Urinary bladder (tissue), 4 donors: ENCODE measurements around the gene RFX4. TPM values are rescaled to one million over a fixed set of nuclear protein-coding genes. Genes with fewer than 3 reads are reported as not detected.

Experiments used
- DNase-seq: peaks from one replicate; pipeline ENCODE4 v3.0.0-alpha.2; 2015; ENCODE audit errors: extremely low spot score
- H3K27ac ChIP-seq: one replicate; pipeline ENCODE4 v1.5.1; 2013; ENCODE audit warnings: low read depth, mild to moderate bottlenecking, moderate library complexity
- H3K36me3 ChIP-seq: one replicate; pipeline ENCODE4 v1.6.1; 2013; ENCODE audit warnings: mild to moderate bottlenecking, moderate library complexity; ENCODE audit not compliant: insufficient read depth
- H3K4me1 ChIP-seq: one replicate; pipeline ENCODE4 v1.6.1; 2013; ENCODE audit warnings: mild to moderate bottlenecking, moderate library complexity; ENCODE audit not compliant: insufficient read depth
- H3K4me3 ChIP-seq: one replicate; pipeline ENCODE4 v1.5.1; 2013; ENCODE audit warnings: low read depth, low read length
- WGBS: extraction: QIAGEN DNeasy Blood & Tissue Kit; methylation state at CpG from one replicate; pipeline ENCODE4 v1.1.7; 2013; 5-methylcytosine and 5-hydroxymethylcytosine counted together
- polyA plus RNA-seq: library from polyadenylated mRNA; stranded (reverse); fragments of 200-250 nt; gene quantifications from one replicate; pipeline ENCODE4 v1.2.3, GENCODE V29; 2013
- total RNA-seq: library from RNA; depleted of rRNA; stranded (reverse); fragments of >200 nt; gene quantifications from one replicate; pipeline ENCODE4 v1.2.3, GENCODE V29; 2014
- donor health status: healthy with polysubstance abuse.
- donor health status: healthy.

RFX4 gene
- total RNA-seq (not detected), polyA plus RNA-seq (not detected)

- no peaks in the 10 kb centered on the region for H3K4me1 ChIP-seq
- DNase-seq, result no peak
- WGBS, result 2% methylated on average over 27 of the region's 29 CpGs
- H3K27ac ChIP-seq, result no peak within 1 kb of the TSS
- H3K36me3 ChIP-seq, result no peaks in the 10 kb centered on the region
- H3K4me3 ChIP-seq, result peak within 1 kb of the TSS; percentile 35
These were observed at the start of gene RFX4 for GRCh38 chr12:106582641-106583230. Gene RFX4, plus strand, starts transcription at chr12:106583004. Its CDS starts 317 bp downstream, at chr12:106583321.

- no peaks in the 10 kb centered on the region for H3K36me3 ChIP-seq
- DNase-seq, result no peak
- H3K4me1 ChIP-seq, result no peaks in the 10 kb centered on the region
- H3K4me3 ChIP-seq, result no peak overlapping the region
- no peak overlapping the region for H3K27ac ChIP-seq
These were observed 41.6 kb upstream of the RFX4 start for GRCh38 chr12:106541201-106541600.

GRCh38 chr12:106551410-106551809 lies 31.4 kb upstream of the RFX4 start:
- Histone ChIP-seq H3K4me1 (no peaks in the 10 kb centered on the region), H3K4me3 (no peak overlapping the region), H3K27ac (no peak overlapping the region), H3K36me3 (no peaks in the 10 kb centered on the region)
- DNase-seq, result no peak
- WGBS, result 90% methylated on average over 9 of the region's 9 CpGs

DNA sequence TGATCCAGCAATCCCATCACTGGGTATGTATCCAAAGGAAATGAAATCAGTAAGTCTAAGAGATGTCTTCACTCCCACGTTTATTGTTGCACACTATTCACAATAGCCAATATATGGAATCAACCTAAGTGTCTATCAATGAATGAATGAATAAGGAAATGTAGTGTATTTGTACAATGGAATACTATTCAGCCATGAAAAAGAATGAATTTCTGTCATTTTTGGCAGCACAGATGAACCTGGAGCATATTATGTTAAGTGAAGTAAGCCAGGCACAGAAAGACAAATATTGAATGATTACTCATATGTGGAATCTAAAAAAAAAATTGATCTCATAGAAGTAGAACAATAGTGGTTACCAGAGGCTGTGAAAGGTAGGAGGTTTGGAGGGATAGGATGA lies 30.6 kb upstream of the RFX4 start:
- H3K36me3 ChIP-seq, result no peaks in the 10 kb centered on the region
- 87% methylated on average over 1 of the region's 1 CpG for WGBS
- no peak overlapping the region for H3K27ac ChIP-seq
- no peak for DNase-seq
- H3K4me3 ChIP-seq, result no peak overlapping the region
- H3K4me1 ChIP-seq, result no peaks in the 10 kb centered on the region

DNA sequence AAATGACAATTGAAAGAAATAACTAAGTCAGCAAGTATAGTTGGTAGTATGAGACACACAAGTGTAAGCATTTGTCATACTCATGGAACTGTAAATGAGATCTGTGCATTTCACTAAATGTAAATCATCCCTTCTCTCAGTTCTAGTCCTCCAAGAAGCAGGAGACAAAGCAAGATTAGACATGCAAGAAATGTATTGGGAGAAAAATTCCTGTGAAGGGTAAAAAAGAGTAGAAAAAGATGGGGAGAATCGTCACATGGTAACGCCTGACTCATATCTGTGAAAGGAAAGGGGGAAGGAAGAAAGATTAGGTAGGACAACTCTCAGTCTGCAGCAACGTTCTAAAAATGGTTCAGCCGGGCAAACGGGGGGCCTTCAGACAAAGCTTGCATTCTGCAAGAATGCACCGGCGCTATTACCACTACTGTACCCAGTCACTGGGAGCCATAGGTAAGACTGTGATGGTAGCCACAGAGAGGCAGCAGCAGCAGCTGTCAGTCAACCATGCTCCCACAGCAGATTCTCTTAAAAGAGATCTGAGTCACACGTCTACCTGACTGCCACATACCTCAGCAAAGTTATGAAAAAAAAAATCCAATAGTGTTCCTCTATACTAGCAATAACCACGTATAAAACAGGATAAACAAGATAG lies 18.0 kb upstream of the RFX4 start:
- DNase-seq, result no peak
- H3K27ac ChIP-seq, result no peak overlapping the region
- no peak overlapping the region for H3K4me3 ChIP-seq
- H3K36me3 ChIP-seq, result no peaks in the 10 kb centered on the region
- WGBS, result 67% methylated on average over 9 of the region's 9 CpGs
- H3K4me1 ChIP-seq, result no peaks in the 10 kb centered on the region

DNA sequence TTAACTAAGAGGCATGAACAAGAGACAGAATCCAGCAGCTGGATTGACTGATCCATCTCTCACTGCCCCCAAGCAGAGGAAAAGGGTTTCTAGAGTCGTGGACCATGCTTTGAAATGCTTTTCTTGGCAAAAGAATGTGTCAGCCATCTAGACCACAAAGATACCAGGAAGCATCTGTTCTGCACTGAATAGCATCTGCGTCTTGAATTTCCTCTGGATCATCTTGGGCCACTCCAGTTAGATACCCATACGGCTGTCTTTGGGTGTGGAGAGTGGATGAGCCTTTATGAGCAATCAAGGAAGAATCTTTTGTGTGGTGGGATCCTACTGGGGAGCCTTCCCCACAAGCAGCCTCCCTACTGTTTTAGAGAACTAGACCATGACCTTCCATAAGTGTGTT lies 16.0 kb upstream of the RFX4 start:
- H3K4me1 ChIP-seq, result no peaks in the 10 kb centered on the region
- no peaks in the 10 kb centered on the region for H3K36me3 ChIP-seq
- no peak overlapping the region for H3K4me3 ChIP-seq
- WGBS, result 74% methylated on average over 3 of the region's 3 CpGs
- no peak for DNase-seq
- no peak overlapping the region for H3K27ac ChIP-seq

DNA sequence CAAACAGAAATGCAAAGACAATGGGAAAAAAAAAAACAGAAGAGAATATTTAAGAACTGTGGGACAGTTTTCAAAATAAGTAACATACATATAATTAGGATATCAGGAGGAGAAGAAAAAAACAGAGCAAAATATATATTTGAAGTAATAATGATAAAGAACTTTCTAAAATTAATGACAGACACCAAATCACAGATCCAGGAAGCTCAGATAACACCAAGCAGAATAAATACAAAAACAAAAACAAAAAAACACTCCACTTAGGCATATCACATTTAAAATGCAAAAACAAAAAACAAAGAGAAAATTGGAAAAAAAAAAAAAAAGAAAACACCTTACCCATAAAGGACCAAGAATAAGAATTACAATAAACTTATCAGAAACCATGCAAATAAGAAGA lies 9.6 kb upstream of the RFX4 start:
- Histone ChIP-seq H3K27ac (no peak overlapping the region), H3K4me3 (no peak overlapping the region), H3K36me3 (no peaks in the 10 kb centered on the region), H3K4me1 (no peaks in the 10 kb centered on the region)
- DNase-seq, result no peak

DNA sequence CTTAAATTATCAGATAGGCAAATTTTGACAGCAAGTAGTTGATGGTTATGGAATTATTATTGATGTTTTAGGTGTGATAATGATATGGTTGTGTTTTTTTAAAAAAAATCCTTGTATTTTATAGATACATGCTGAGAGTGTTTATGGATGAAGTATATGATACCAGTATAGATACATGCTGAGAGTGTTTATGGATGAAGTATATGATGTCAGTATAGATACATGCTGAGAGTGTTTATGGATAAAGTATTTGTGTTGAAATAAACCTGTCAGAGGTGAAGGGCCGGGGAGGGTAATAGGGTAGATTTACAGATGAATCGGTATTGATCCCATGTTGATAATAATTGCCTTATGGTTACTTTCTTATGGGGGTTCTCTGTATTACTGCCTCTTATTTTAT lies 6.0 kb upstream of the RFX4 start:
- H3K4me1 ChIP-seq, result no peaks in the 10 kb centered on the region
- no peak overlapping the region for H3K27ac ChIP-seq
- DNase-seq, result no peak
- H3K36me3 ChIP-seq, result no peaks in the 10 kb centered on the region
- no peak overlapping the region for H3K4me3 ChIP-seq
- WGBS, result 80% methylated on average over 2 of the region's 2 CpGs

GRCh38 chr12:106580671-106581508 lies 1.9 kb upstream of the RFX4 start:
- no peaks in the 10 kb centered on the region for H3K36me3 ChIP-seq
- no peak for DNase-seq
- H3K27ac ChIP-seq, result no peak overlapping the region
- H3K4me1 ChIP-seq, result no peaks in the 10 kb centered on the region
- H3K4me3 ChIP-seq, result no peak overlapping the region
- WGBS, result 4% methylated on average over 58 of the region's 58 CpGs

DNA sequence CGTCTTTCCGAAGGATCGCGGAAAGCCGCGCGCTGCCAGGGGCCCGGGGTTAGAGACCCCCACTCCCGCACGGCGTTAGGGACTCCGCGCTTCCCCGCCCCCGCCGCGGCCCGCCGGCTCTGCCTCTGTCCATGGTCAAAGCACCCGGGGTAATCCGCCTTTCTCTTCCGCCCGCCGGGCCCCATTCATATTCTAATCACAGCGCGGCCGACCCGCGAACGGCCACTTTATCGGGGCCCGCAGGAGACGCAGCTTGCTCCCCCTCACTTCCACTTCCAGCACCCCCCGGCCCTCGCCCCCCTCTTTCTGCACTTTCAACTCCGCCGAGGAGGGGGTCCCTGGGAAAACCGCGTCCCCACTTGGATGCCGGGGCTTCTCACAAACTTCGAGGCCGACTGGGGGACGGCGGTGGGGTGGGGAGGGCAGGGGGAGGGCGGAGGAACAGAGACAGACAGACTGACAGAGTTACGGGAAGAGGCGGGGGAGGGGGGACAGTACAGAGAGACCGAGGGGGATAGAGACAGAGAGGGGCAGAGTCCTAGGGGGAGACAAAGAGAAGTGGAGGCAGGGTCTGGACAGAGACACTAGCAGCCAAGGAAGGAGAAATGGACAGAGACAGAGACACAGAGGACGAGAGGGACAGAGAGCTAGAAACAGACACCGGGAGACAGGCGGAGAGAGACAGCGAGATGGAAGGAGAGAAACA lies 1.1 kb upstream of the RFX4 start:
- WGBS, result 1% methylated on average over 52 of the region's 52 CpGs
- Histone ChIP-seq H3K36me3 (no peaks in the 10 kb centered on the region), H3K27ac (no peak overlapping the region), H3K4me3 (no peak overlapping the region), H3K4me1 (no peaks in the 10 kb centered on the region)
- DNase-seq, result no peak

DNA sequence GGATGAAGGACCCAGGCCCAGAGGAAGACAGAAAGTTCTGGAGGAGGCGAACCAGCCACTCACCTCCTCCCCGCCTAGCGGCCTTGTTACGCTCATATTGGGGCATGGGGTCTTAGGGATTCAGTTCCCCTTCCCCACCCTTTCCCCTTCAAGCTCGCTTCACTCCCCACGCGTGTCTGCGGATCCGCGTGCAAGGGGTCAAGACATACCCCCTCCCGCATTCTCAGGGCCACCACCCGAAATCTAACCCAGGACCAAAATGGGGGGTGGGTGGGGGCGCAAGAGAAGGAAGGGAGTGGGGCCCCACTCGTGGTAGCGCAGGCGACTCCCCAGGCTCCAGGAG lies 584 bp upstream of the RFX4 start:
- H3K27ac ChIP-seq, result no peak overlapping the region
- DNase-seq, result no peak
- H3K4me1 ChIP-seq, result no peaks in the 10 kb centered on the region
- H3K4me3 ChIP-seq, result no peak overlapping the region
- no peaks in the 10 kb centered on the region for H3K36me3 ChIP-seq
- whole genome bisulfite sequencing, result 5% methylated on average over 16 of the region's 16 CpGs

DNA sequence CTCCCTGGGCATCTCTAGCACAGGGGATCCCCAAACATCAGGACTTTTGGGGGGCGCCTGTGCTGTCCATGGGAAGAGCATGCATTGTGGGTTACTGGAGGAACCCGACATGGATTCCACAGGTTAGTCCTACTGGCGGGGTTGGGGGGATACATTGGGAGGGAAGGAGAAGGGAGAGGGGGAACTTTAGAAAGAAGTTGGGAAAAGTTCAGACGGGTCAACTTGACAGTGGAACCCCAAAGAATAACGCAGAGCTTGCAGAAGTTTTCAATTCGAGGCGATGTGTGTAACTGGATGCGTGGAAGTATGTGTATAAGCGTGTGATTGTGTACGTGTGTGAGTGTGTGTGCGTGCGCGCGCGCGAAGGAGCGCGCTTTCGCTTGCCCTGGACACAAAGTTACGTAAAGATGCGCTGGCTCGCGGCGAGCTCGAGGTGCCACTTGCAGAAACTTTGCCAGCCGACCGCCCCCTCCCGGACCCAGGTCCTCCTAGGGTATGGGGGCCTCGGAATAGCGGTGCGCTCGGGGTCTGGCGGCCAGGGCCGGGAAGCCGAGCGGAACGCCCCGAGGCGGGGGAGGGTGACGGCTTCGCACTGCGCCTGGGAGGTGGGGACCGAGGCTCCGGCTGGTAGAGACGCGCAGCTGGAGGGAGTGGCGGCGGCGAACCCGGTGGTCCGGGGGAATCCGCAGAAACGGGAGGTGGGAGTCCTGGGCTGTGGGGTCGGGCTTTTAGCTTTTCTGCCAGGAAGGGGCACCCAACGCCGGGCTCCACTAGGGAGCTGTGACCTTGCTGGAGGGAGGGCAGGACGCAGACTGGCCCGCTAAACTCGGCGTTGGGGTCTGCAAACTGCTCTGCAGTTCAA lies 669 bp downstream of the RFX4 start:
- Histone ChIP-seq H3K27ac (no peak overlapping the region), H3K36me3 (no peaks in the 10 kb centered on the region), H3K4me1 (no peaks in the 10 kb centered on the region), H3K4me3 (peak overlapping the region; percentile 35)
- DNase-seq, result no peak
- WGBS, result 1% methylated on average over 60 of the region's 60 CpGs
